WTC11 (cell line): Measurements from ENCODE around the gene XRN1. TPM values are rescaled to one million over a fixed set of nuclear protein-coding genes. Genes with fewer than 3 reads are reported as not detected.

Source experiments
- ATAC-seq: fragments of 200-7000 bp; cut with Tn5 transposase; 2 replicates; pipeline ENCODE4 v1.10.0; 2021; ENCODE audit warnings: mild to moderate bottlenecking, moderate library complexity
- CTCF ChIA-PET: fragments of 300-600 bp; sonication (Branson Sonifier 250); formaldehyde crosslinking; loops from one replicate; lab custom pipeline; 2021; ENCODE audit warnings: antibody characterized with exemption; lab: Charles Lee
- POLR2A ChIA-PET: fragments of 350-600 bp; sonication (Branson Sonifier 250); formaldehyde crosslinking; loops from one replicate; lab custom pipeline; 2021; ENCODE audit warnings: antibody characterized with exemption; lab: Charles Lee
- DNase-seq: peaks from one replicate; pipeline ENCODE4 v3.0.0; 2021; ENCODE audit warnings: low spot score
- H3K27ac Mint-ChIP-seq: 2 replicates; pipeline ENCODE4 v1.8.0; 2021; ENCODE audit warnings: mixed read lengths
- H3K27me3 Mint-ChIP-seq: 2 replicates; pipeline ENCODE4 v1.8.0; 2021; ENCODE audit warnings: low read depth, mild to moderate bottlenecking, moderate library complexity, mixed read lengths
- H3K36me3 Mint-ChIP-seq: 2 replicates; pipeline ENCODE4 v1.8.0; 2021; ENCODE audit warnings: mixed read lengths
- H3K4me1 Mint-ChIP-seq: 2 replicates; pipeline ENCODE4 v1.8.0; 2022; ENCODE audit warnings: mixed read lengths
- H3K4me3 Mint-ChIP-seq: 2 replicates; pipeline ENCODE4 v1.8.0; 2021; ENCODE audit warnings: mild to moderate bottlenecking, moderate library complexity, mixed read lengths
- H3K9me3 Mint-ChIP-seq: 2 replicates; pipeline ENCODE4 v1.8.0; 2021; ENCODE audit warnings: mixed read lengths
- AR ChIP-seq: fragments of 250-450 bp; sonication (Bioruptor Pico); IDR thresholded peaks from 2 replicates; pipeline ENCODE4 v1.9.0; 2021; ENCODE audit warnings: mild to moderate bottlenecking
- CTCF ChIP-seq: fragments of 200-600 bp; IDR thresholded peaks from 2 replicates; pipeline ENCODE4 v1.8.0; 2022; ENCODE audit warnings: antibody characterized with exemption
- E2F5 ChIP-seq: sonication (generic); formaldehyde crosslinking; IDR thresholded peaks from 2 replicates; pipeline ENCODE4 v1.8.1; 2022; ENCODE audit warnings: mild to moderate bottlenecking, moderate library complexity, missing genetic modification reagents
- FOXP1 ChIP-seq: sonication (generic); formaldehyde crosslinking; IDR thresholded peaks from 2 replicates; pipeline ENCODE4 v1.8.0; 2022; ENCODE audit warnings: missing genetic modification reagents, mild to moderate bottlenecking, moderate library complexity, borderline replicate concordance
- JAZF1 ChIP-seq: fragments of 250-450 bp; sonication (Bioruptor Pico); IDR thresholded peaks from 2 replicates; pipeline ENCODE4 v1.9.0; 2021; ENCODE audit warnings: moderate library complexity, mild to moderate bottlenecking, inconsistent platforms
- JUN ChIP-seq: sonication (generic); formaldehyde crosslinking; IDR thresholded peaks from 2 replicates; pipeline ENCODE4 v1.8.0; 2023; ENCODE audit warnings: mild to moderate bottlenecking, missing genetic modification reagents
- MXD4 ChIP-seq: fragments of 250-450 bp; sonication (Bioruptor Pico); IDR thresholded peaks from 2 replicates; pipeline ENCODE4 v1.8.0; 2021; ENCODE audit warnings: mild to moderate bottlenecking, moderate library complexity, borderline replicate concordance
- NFATC4 ChIP-seq: fragments of 250-450 bp; sonication (Bioruptor Pico); IDR thresholded peaks from 2 replicates; pipeline ENCODE4 v1.9.0; 2021; ENCODE audit warnings: mild to moderate bottlenecking
- NFYB ChIP-seq: sonication (generic); formaldehyde crosslinking; conservative IDR thresholded peaks from 2 replicates; pipeline ENCODE4 v1.8.0; 2022; ENCODE audit warnings: low read depth, missing genetic modification reagents
- PRRX2 ChIP-seq: fragments of 250-450 bp; sonication (Bioruptor Pico); IDR thresholded peaks from 2 replicates; pipeline ENCODE4 v1.8.0; 2021; ENCODE audit warnings: mild to moderate bottlenecking
- SMAD4 ChIP-seq: sonication (generic); formaldehyde crosslinking; IDR thresholded peaks from 2 replicates; pipeline ENCODE4 v1.8.0; 2022; ENCODE audit warnings: mild to moderate bottlenecking, missing genetic modification reagents
- ZBTB43 ChIP-seq: sonication (generic); formaldehyde crosslinking; IDR thresholded peaks from 2 replicates; pipeline ENCODE4 v1.8.1; 2023; ENCODE audit warnings: mild to moderate bottlenecking, missing genetic modification reagents
- ZNF232 ChIP-seq: sonication (generic); formaldehyde crosslinking; IDR thresholded peaks from 2 replicates; pipeline ENCODE4 v1.8.0; 2022; ENCODE audit warnings: mild to moderate bottlenecking, missing genetic modification reagents
- ZNF281 ChIP-seq: sonication (generic); formaldehyde crosslinking; IDR thresholded peaks from 2 replicates; pipeline ENCODE4 v1.8.0; 2023; ENCODE audit warnings: mild to moderate bottlenecking, missing genetic modification reagents
- ZNF317 ChIP-seq: sonication (generic); formaldehyde crosslinking; IDR thresholded peaks from 2 replicates; pipeline ENCODE4 v1.8.1; 2023; ENCODE audit warnings: low read depth, mild to moderate bottlenecking, moderate library complexity, missing genetic modification reagents, borderline replicate concordance
- ZNF396 ChIP-seq: fragments of 250-450 bp; sonication (Bioruptor Pico); IDR thresholded peaks from 2 replicates; pipeline ENCODE4 v1.8.0; 2021; ENCODE audit warnings: mild to moderate bottlenecking, moderate library complexity, borderline replicate concordance
- ZNF423 ChIP-seq: fragments of 250-450 bp; sonication (Bioruptor Pico); IDR thresholded peaks from 2 replicates; pipeline ENCODE4 v2.1.2; 2022; ENCODE audit warnings: mild to moderate bottlenecking, moderate library complexity
- ZNF671 ChIP-seq: fragments of 250-450 bp; sonication (Bioruptor Pico); IDR thresholded peaks from 2 replicates; pipeline ENCODE4 v1.8.0; 2021; ENCODE audit warnings: mild to moderate bottlenecking
- total RNA-seq: library from RNA; stranded (reverse); gene quantifications from 3 replicates; pipeline ENCODE4 v1.2.3, GENCODE V29; 2021
- TF ChIP-seq, protein P1 (sequence below): sonication (generic); formaldehyde crosslinking; IDR thresholded peaks from 2 replicates; pipeline ENCODE4 v1.8.1; 2022; ENCODE audit warnings: low read depth, mild to moderate bottlenecking, moderate library complexity, missing genetic modification reagents, borderline replicate concordance
- TF ChIP-seq, protein P2 (sequence below): sonication (generic); formaldehyde crosslinking; IDR thresholded peaks from 2 replicates; pipeline ENCODE4 v1.8.0; 2023; ENCODE audit warnings: missing genetic modification reagents

The XRN1 gene
- total RNA-seq, 1 experiment from 2014 or later: 19.2 TPM

DNA sequence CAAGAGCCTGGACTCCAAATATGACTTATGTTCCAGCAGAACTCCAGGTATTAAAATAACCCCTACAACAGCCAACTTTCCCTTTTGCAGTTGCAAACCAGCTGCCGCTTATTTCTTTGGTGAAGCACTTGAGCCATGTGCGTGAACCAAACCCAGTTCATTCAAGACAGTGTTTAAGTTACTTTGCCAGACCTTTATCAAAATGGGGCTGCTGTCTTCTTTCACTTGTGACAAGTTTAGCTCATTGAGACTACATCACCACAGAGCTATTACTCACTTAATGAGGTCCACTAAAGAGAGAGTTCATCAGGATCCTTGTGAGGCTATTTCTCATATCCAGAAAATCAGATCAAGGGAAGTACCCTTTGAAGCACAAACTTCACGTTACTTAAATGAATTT is 2.4 kb upstream of the XRN1 start:
- H3K9me3 Mint-ChIP-seq: no peaks in the 10 kb centered on the region
- ATAC-seq (no peak), DNase-seq (no peak)
- H3K4me1 Mint-ChIP-seq: peaks cover 13% of the 10 kb centered on the region
- no peak overlapping the region for H3K27ac Mint-ChIP-seq
- POLR2A ChIA-PET: no interaction called here
- H3K36me3 Mint-ChIP-seq: peaks cover 3% of the 10 kb centered on the region; the same call in 1 of the 2 replicates
- H3K27me3 Mint-ChIP-seq: no peaks in the 10 kb centered on the region; the same call in 1 of the 2 replicates
- TF ChIP-seq ZNF281 (CRISPR knock-in tag) (no peak), NFATC4 (CRISPR knock-in tag) (no peak), JAZF1 (CRISPR knock-in tag) (no peak), PRRX2 (CRISPR knock-in tag) (no peak), ZNF671 (CRISPR knock-in tag) (no peak), NFYB (CRISPR knock-in tag) (no peak), SMAD4 (CRISPR knock-in tag) (no peak), ZBTB43 (CRISPR knock-in tag) (no peak), AR (no peak), E2F5 (CRISPR knock-in tag) (no peak)
- TF ChIP-seq, all 79 proteins: peak for 0
- CTCF ChIA-PET: no interaction called here
- no peak overlapping the region for H3K4me3 Mint-ChIP-seq

DNA sequence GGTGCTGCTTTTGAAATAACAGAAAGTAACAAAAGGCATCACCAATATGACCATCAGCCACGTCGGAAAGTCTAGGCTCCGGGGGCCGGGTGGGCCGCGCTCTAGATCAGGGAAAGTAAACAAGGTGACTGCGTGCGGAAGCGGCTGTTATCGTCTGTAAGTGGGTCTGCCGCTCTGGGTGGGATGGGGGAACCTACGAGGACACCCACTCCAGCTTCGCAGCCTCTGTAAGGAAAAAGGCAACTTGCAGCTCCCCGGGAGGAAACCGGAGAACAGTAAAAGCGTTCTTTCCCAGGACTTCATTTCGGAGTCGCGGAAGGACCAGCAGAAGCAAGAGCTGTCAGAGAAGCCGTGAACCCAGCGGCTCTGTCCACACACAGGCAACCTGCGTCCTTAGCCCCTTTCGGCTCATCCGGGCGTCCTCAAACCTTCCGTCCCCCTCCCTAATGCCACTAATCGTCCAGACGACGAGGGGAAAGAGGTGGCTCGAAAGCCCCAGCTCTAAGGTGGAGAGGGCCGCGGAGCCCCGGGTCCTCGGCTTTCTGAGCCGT is 461 bp downstream of the XRN1 start:
- Mint-ChIP-seq H3K4me1 (peaks cover 19% of the 10 kb centered on the region), H3K36me3 (peaks cover 13% of the 10 kb centered on the region), H3K9me3 (peaks cover 9% of the 10 kb centered on the region), H3K27ac (peak overlapping the region; percentile 99), H3K27me3 (no peaks in the 10 kb centered on the region; the same call in 1 of the 2 replicates), H3K4me3 (peak overlapping the region; percentile 98)
- TF ChIP-seq JUN: no peak
- 0 out of 2 replicates have a peak, but pooled peaks have one; percentile 16 for TF ChIP-seq ZNF232 (CRISPR knock-in tag)
- ChIA-PET POLR2A (interaction anchor here (0.5 kb wide), 1 partner anchor 435 kb away, joined by 6 read pairs; no protein-coding TSS in a partner anchor), CTCF (no interaction called here)
- ATAC-seq (peak; percentile 37), DNase-seq (peak; percentile 30)

- DNase-seq (no peak), ATAC-seq (no peak)
- POLR2A ChIA-PET: no interaction called here
- Mint-ChIP-seq H3K36me3 (peaks cover 13% of the 10 kb centered on the region), H3K4me3 (peak overlapping the region; percentile 43), H3K4me1 (peaks cover 19% of the 10 kb centered on the region), H3K27me3 (no peaks in the 10 kb centered on the region; the same call in 1 of the 2 replicates), H3K9me3 (peaks cover 9% of the 10 kb centered on the region), H3K27ac (peak overlapping the region; percentile 1; the same call in 1 of the 2 replicates)
- CTCF ChIA-PET: interaction anchor here (1.4 kb wide), 1 partner anchor 383 kb away, joined by 3 read pairs; no protein-coding TSS in a partner anchor
- no peak for TF ChIP-seq ZNF317 (CRISPR knock-in tag)
- TF ChIP-seq ZNF423: no peak
- no peak for TF ChIP-seq CTCF
- no peak for TF ChIP-seq MXD4 (CRISPR knock-in tag)
- TF ChIP-seq, protein P1, sequence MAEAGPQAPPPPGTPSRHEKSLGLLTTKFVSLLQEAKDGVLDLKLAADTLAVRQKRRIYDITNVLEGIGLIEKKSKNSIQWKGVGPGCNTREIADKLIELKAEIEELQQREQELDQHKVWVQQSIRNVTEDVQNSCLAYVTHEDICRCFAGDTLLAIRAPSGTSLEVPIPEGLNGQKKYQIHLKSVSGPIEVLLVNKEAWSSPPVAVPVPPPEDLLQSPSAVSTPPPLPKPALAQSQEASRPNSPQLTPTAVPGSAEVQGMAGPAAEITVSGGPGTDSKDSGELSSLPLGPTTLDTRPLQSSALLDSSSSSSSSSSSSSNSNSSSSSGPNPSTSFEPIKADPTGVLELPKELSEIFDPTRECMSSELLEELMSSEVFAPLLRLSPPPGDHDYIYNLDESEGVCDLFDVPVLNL (CRISPR knock-in tag): no peak
- TF ChIP-seq FOXP1 (CRISPR knock-in tag): no peak
- TF ChIP-seq ZNF396 (CRISPR knock-in tag): no peak
- no peak for TF ChIP-seq ZNF671 (CRISPR knock-in tag)
- TF ChIP-seq, protein P2, sequence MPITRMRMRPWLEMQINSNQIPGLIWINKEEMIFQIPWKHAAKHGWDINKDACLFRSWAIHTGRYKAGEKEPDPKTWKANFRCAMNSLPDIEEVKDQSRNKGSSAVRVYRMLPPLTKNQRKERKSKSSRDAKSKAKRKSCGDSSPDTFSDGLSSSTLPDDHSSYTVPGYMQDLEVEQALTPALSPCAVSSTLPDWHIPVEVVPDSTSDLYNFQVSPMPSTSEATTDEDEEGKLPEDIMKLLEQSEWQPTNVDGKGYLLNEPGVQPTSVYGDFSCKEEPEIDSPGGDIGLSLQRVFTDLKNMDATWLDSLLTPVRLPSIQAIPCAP: no peak
Measured at GRCh38 chr3:142445816-142446254, 2.0 kb downstream of the XRN1 start.
